Activated CD4-positive, alpha-beta T cell treated with anti-CD3 and anti-CD28 coated beads, Interleukin-2, amount 50 U/mL, for 1 hour (primary cell): Measurements from ENCODE around the gene UCK1.
"Not testable (repeated sequence)": the region's sequence is repeated elsewhere in the genome, so short reads cannot be mapped to it uniquely, and the experiment has no call there.

Source experiments
- DNase-seq: peaks from one replicate; pipeline ENCODE4 v3.0.0-alpha.2; 2020

The UCK1 gene

GRCh38 chr9:131554087-131554842, 23.2 kb upstream of the UCK1 start:
- DNase-seq = no peak

- no peak for DNase-seq
Measured at GRCh38 chr9:131552030-131552429, 21.0 kb upstream of the UCK1 start.

GRCh38 chr9:131550465-131550864, 19.4 kb upstream of the UCK1 start:
- not testable (repeated sequence) for DNase-seq

- not testable (repeated sequence) for DNase-seq
Measured at GRCh38 chr9:131549186-131549585, 18.1 kb upstream of the UCK1 start.

GRCh38 chr9:131546336-131547084, 15.4 kb upstream of the UCK1 start:
- DNase-seq = no peak

- no peak for DNase-seq
Measured at GRCh38 chr9:131545786-131546335, 14.8 kb upstream of the UCK1 start.

GRCh38 chr9:131545003-131545785, 14.1 kb upstream of the UCK1 start, which contains the start of gene PRRT1B:
PRRT1B (plus strand) TSS chr9:131545523; CDS start chr9:131545616, 93 bp downstream.
- DNase-seq = no peak

- no peak for DNase-seq
Measured at GRCh38 chr9:131543141-131543540, 12.1 kb upstream of the UCK1 start.

- no peak for DNase-seq
Measured at GRCh38 chr9:131539223-131539923, 8.3 kb upstream of the UCK1 start.

- no peak for DNase-seq
Measured at GRCh38 chr9:131537946-131538345, 6.9 kb upstream of the UCK1 start.

GRCh38 chr9:131534721-131535237, 3.7 kb upstream of the UCK1 start:
- DNase-seq = no peak

- DNase-seq = no peak
Measured at GRCh38 chr9:131530546-131530919, 530 bp downstream of the UCK1 start.

- DNase-seq = no peak
Measured at GRCh38 chr9:131529597-131530545, 1.2 kb downstream of the UCK1 start.

- DNase-seq = no peak
Measured at GRCh38 chr9:131528886-131529505, 2.1 kb downstream of the UCK1 start.

- no peak for DNase-seq
Measured at GRCh38 chr9:131528186-131528585, 2.9 kb downstream of the UCK1 start.

GRCh38 chr9:131525643-131526565, 5.2 kb downstream of the UCK1 start:
- DNase-seq = no peak

GRCh38 chr9:131524665-131525315, 6.3 kb downstream of the UCK1 start:
- no peak for DNase-seq
